SK-N-MC (cell line): ENCODE results near the gene PLD1.

Experiments
- DNase-seq: peaks from one replicate; pipeline ENCODE4 v3.0.0-alpha.2; 2011; ENCODE audit warnings: low read depth, low spot score
- H3K27ac ChIP-seq: fragments of 200-600 bp; sonication (generic); 2 replicates; pipeline ENCODE4 v1.5.1; 2016; ENCODE audit warnings: mixed run types
- H3K36me3 ChIP-seq: fragments of 200-600 bp; sonication (generic); 2 replicates; pipeline ENCODE4 v1.6.1; 2017; ENCODE audit warnings: antibody characterized with exemption, low read length, mixed read lengths; ENCODE audit not compliant: insufficient read depth
- H3K4me3 ChIP-seq: fragments of 200-600 bp; sonication (generic); 2 replicates; pipeline ENCODE4 v1.5.1; 2016
- H3K9ac ChIP-seq: fragments of 200-600 bp; sonication (generic); 2 replicates; pipeline ENCODE4 v1.8.0; 2017; ENCODE audit warnings: mixed run types, mixed read lengths; ENCODE audit not compliant: insufficient read length
- H3K9me3 ChIP-seq: fragments of 200-600 bp; sonication (generic); 2 replicates; pipeline ENCODE4 v1.6.1; 2017; ENCODE audit warnings: low read depth, mild to moderate bottlenecking, antibody characterized with exemption, low read length, moderate library complexity, mixed read lengths
- EZH2 ChIP-seq: fragments of 200-600 bp; sonication (generic); IDR thresholded peaks from one replicate; pipeline ENCODE4 v1.6.1; 2017; ENCODE audit warnings: antibody characterized with exemption
- FOXP2 ChIP-seq: optimal IDR thresholded peaks from 2 replicates; pipeline ENCODE3; 2011; ENCODE audit warnings: mild to moderate bottlenecking, moderate library complexity; ENCODE audit not compliant: insufficient read depth; ENCODE audit errors: extremely low read length, control extremely low read depth
- POLR2AphosphoS5 ChIP-seq: IDR thresholded peaks from 2 replicates; pipeline ENCODE4 v1.6.1; 2012; ENCODE audit warnings: mild to moderate bottlenecking, low read depth, low read length, borderline replicate concordance

PLD1 gene

GRCh38 chr3:171813897-171814460 is 3.7 kb upstream of the PLD1 start:
- Histone ChIP-seq H3K4me3 (no peak overlapping the region), H3K9me3 (no peaks in the 10 kb centered on the region), H3K27ac (no peak overlapping the region), H3K9ac (no peak overlapping the region), H3K36me3 (no peaks in the 10 kb centered on the region)
- TF ChIP-seq POLR2AphosphoS5 (no peak), EZH2 (no peak), FOXP2 (no peak)
- DNase-seq, result no peak

GRCh38 chr3:171813278-171813896 is 3.1 kb upstream of the PLD1 start:
- no peak for TF ChIP-seq EZH2
- TF ChIP-seq FOXP2, result no peak
- no peak for TF ChIP-seq POLR2AphosphoS5
- Histone ChIP-seq H3K9me3 (no peaks in the 10 kb centered on the region), H3K36me3 (no peaks in the 10 kb centered on the region), H3K4me3 (no peak overlapping the region), H3K27ac (peak overlapping the region; percentile 86), H3K9ac (no peak overlapping the region)
- no peak for DNase-seq

- Histone ChIP-seq H3K9ac (peak overlapping the region; percentile 18), H3K27ac (peak overlapping the region; percentile 86), H3K4me3 (no peak overlapping the region), H3K36me3 (no peaks in the 10 kb centered on the region), H3K9me3 (no peaks in the 10 kb centered on the region)
- no peak for DNase-seq
- TF ChIP-seq POLR2AphosphoS5, result no peak
- no peak for TF ChIP-seq FOXP2
- TF ChIP-seq EZH2, result no peak
Observed at GRCh38 chr3:171812811-171813210, 2.5 kb upstream of the PLD1 start.

GRCh38 chr3:171811913-171812335 is 1.6 kb upstream of the PLD1 start:
- Histone ChIP-seq H3K4me3 (peak overlapping the region; percentile 87), H3K36me3 (no peaks in the 10 kb centered on the region), H3K9me3 (no peaks in the 10 kb centered on the region), H3K9ac (no peak overlapping the region), H3K27ac (peak overlapping the region; percentile 86)
- DNase-seq, result no peak
- TF ChIP-seq POLR2AphosphoS5 (no peak), FOXP2 (no peak), EZH2 (no peak)

- H3K9me3 ChIP-seq, result no peaks in the 10 kb centered on the region
- DNase-seq, result peak; percentile 95
- peak overlapping the region; percentile 87 for H3K4me3 ChIP-seq
- TF ChIP-seq EZH2, result no peak
- TF ChIP-seq FOXP2, result peak; percentile 91
- peak overlapping the region; percentile 86 for H3K27ac ChIP-seq
- no peaks in the 10 kb centered on the region for H3K36me3 ChIP-seq
- H3K9ac ChIP-seq, result no peak overlapping the region
Observed at GRCh38 chr3:171811295-171811912, 1.1 kb upstream of the PLD1 start.

GRCh38 chr3:171810629-171811294 is 479 bp upstream of the PLD1 start:
- no peak for DNase-seq
- Histone ChIP-seq H3K4me3 (peak overlapping the region; percentile 87), H3K36me3 (no peaks in the 10 kb centered on the region), H3K9me3 (no peaks in the 10 kb centered on the region), H3K27ac (peak overlapping the region; percentile 86), H3K9ac (peak overlapping the region; percentile 43)
- TF ChIP-seq POLR2AphosphoS5, result peak; percentile 9; the same call in 1 of the 2 replicates
- peak; percentile 31 for TF ChIP-seq FOXP2
- TF ChIP-seq EZH2, result no peak

- H3K9ac ChIP-seq, result peak overlapping the region; percentile 43
- no peak for DNase-seq
- no peaks in the 10 kb centered on the region for H3K9me3 ChIP-seq
- TF ChIP-seq POLR2AphosphoS5 (no peak), EZH2 (no peak), FOXP2 (no peak)
- peak overlapping the region; percentile 6; the same call in 1 of the 2 replicates for H3K27ac ChIP-seq
- peak overlapping the region; percentile 87 for H3K4me3 ChIP-seq
- H3K36me3 ChIP-seq, result no peaks in the 10 kb centered on the region
Observed at GRCh38 chr3:171809611-171809860, 747 bp downstream of the PLD1 start.

GRCh38 chr3:171807806-171808205 is 2.5 kb downstream of the PLD1 start:
- H3K4me3 ChIP-seq, result no peak overlapping the region
- TF ChIP-seq POLR2AphosphoS5 (no peak), FOXP2 (no peak), EZH2 (no peak)
- no peak overlapping the region for H3K9ac ChIP-seq
- H3K9me3 ChIP-seq, result no peaks in the 10 kb centered on the region
- no peak for DNase-seq
- H3K36me3 ChIP-seq, result no peaks in the 10 kb centered on the region
- H3K27ac ChIP-seq, result no peak overlapping the region
